GM21367 (cell line): ENCODE results near the gene NLRP6.

Experiments
- ATAC-seq: cut with Tn5 transposase; IDR thresholded peaks from one replicate; pipeline ENCODE4 v1.9.1; 2021; ENCODE audit not compliant: unreplicated experiment

NLRP6 gene

GRCh38 chr11:255816-256215, 22.4 kb upstream of the NLRP6 start:
- ATAC-seq, result no peak

- ATAC-seq, result no peak
Observed at GRCh38 chr11:256952-257737, 21.1 kb upstream of the NLRP6 start.

GRCh38 chr11:257766-258493, 20.3 kb upstream of the NLRP6 start:
- ATAC-seq, result no peak

GRCh38 chr11:259413-259812, 18.8 kb upstream of the NLRP6 start:
- no peak for ATAC-seq

- no peak for ATAC-seq
Observed at GRCh38 chr11:261624-262023, 16.6 kb upstream of the NLRP6 start.

- no peak for ATAC-seq
Observed at GRCh38 chr11:266676-267439, 11.3 kb upstream of the NLRP6 start.

GRCh38 chr11:267491-267994, 10.7 kb upstream of the NLRP6 start:
- no peak for ATAC-seq

GRCh38 chr11:268716-269145, 9.5 kb upstream of the NLRP6 start:
- ATAC-seq, result peak; percentile 24

- ATAC-seq, result peak; percentile 63
Observed at GRCh38 chr11:269146-269890, 8.9 kb upstream of the NLRP6 start.

- no peak for ATAC-seq
Observed at GRCh38 chr11:270451-271318, 7.5 kb upstream of the NLRP6 start.

GRCh38 chr11:271319-271715, 6.9 kb upstream of the NLRP6 start:
- no peak for ATAC-seq

GRCh38 chr11:272195-272930, 5.8 kb upstream of the NLRP6 start:
- ATAC-seq, result no peak

- ATAC-seq, result no peak
Observed at GRCh38 chr11:272931-273198, 5.3 kb upstream of the NLRP6 start.

- no peak for ATAC-seq
Observed at GRCh38 chr11:276219-276618, 2.0 kb upstream of the NLRP6 start.

GRCh38 chr11:279040-279965, 1.1 kb downstream of the NLRP6 start:
- no peak for ATAC-seq

GRCh38 chr11:279966-280705, 1.9 kb downstream of the NLRP6 start:
- ATAC-seq, result no peak

GRCh38 chr11:280706-281485, 2.7 kb downstream of the NLRP6 start:
- no peak for ATAC-seq
